Right lobe of liver (tissue), 6 donors: ENCODE data around the gene GJB4. TPM values are rescaled to one million over a fixed set of nuclear protein-coding genes. Genes with fewer than 3 reads are reported as not detected.

ENCODE experiments used
- ATAC-seq, 4 donors: fragments of 200-7000 bp; cut with Tn5 transposase; one replicate each; pipeline ENCODE4 v1.9.1; 2020; ENCODE audit warnings: mild to moderate bottlenecking in 4 of 4, moderate library complexity in 4 of 4
- DNase-seq, 3 donors: peaks; one replicate each; pipeline ENCODE4 v3.0.0-alpha.2; 2020
- H3K27ac ChIP-seq, 3 donors: fragments of 200-600 bp; one replicate each; pipeline ENCODE4 v1.8.0; 2022
- H3K27me3 ChIP-seq, 2 donors: fragments of 200-600 bp; one replicate each; pipeline ENCODE4 v1.8.0; 2022
- H3K36me3 ChIP-seq, 4 donors: fragments of 200-600 bp; sonication (generic) in 1 of 4; one replicate each; pipeline versions ENCODE4 v1.5.1 to v1.8.0; 2017 to 2022; ENCODE audit warnings: control low read depth in 1 of 4
- H3K4me1 ChIP-seq, 4 donors: fragments of 200-600 bp; sonication (generic) in 1 of 4; one replicate each; pipeline versions ENCODE4 v1.5.1 to v1.8.0; 2017 to 2022; ENCODE audit warnings: control low read depth in 1 of 4
- H3K4me3 ChIP-seq, 3 donors: fragments of 200-600 bp; one replicate each; pipeline ENCODE4 v1.8.0; 2022
- H3K9me3 ChIP-seq, 4 donors: fragments of 200-600 bp; sonication (generic) in 1 of 4; one replicate each; pipeline versions ENCODE4 v1.5.1 to v1.8.0; 2017 to 2022; ENCODE audit warnings: control low read depth in 1 of 4
- POLR2A ChIP-seq: fragments of 450-650 bp; IDR thresholded peaks from one replicate; pipeline ENCODE4 v1.6.1; 2017; ENCODE audit warnings: antibody characterized with exemption, mild to moderate bottlenecking
- WGBS: methylation state at CpG from one replicate; pipeline ENCODE4 v1.1.6; 2018; ENCODE audit warnings: low coverage, low lambda C conversion rate; ENCODE audit not compliant: insufficient coverage; ENCODE audit errors: missing lambda C conversion rate; 5-methylcytosine and 5-hydroxymethylcytosine counted together
- intact Hi-C, 2 donors: fragments of 100-400 bp; cut with DNase I; formaldehyde crosslinking; loops; one replicate each; pipeline versions ENCODE4 v1.11.2 to v1.14.1; 2022
- total RNA-seq, 6 experiments: library from RNA; depleted of rRNA in 2 of 6; stranded (reverse); fragments of >200 nt in 2 of 6; fragmentation: NEBNext Ultra II Directional in 3 of 6; extraction: Animal tissue kit (Norgen Biotek cat#: 25700) in 3 of 6; gene quantifications; one replicate each; pipeline versions ENCODE4 v1.1.0 to v1.2.4, GENCODE V29; 2016 to 2023
- TF ChIP-seq, protein P1 (sequence below), 4 donors: fragments of 200-600 bp in 3 of 4; fragments of 450-650 bp in 1 of 4; IDR thresholded peaks; one replicate each; pipeline versions ENCODE4 v1.5.1 to v1.8.0; 2016 to 2022; ENCODE audit warnings: antibody characterized with exemption in 4 of 4, mild to moderate bottlenecking in 2 of 4
- donor health status: DM: no; HTN: yes; CAD: no.
- donor health status: DM: no; HTN: no; CAD: no.
- donor health status: DM: no; HTN: no; CAD: no.
- donor health status: DM: no; HTN: yes; CAD: no.
- donor health status: DM: no; HTN: yes; CAD: no.

Gene GJB4
- total RNA-seq, 6 experiments from 2014 or later: not detected

- H3K9me3 ChIP-seq: no peaks in the 10 kb centered on the region
- no peaks in the 10 kb centered on the region for H3K27me3 ChIP-seq
- intact Hi-C loops: no loop called here
- TF ChIP-seq, protein P1, sequence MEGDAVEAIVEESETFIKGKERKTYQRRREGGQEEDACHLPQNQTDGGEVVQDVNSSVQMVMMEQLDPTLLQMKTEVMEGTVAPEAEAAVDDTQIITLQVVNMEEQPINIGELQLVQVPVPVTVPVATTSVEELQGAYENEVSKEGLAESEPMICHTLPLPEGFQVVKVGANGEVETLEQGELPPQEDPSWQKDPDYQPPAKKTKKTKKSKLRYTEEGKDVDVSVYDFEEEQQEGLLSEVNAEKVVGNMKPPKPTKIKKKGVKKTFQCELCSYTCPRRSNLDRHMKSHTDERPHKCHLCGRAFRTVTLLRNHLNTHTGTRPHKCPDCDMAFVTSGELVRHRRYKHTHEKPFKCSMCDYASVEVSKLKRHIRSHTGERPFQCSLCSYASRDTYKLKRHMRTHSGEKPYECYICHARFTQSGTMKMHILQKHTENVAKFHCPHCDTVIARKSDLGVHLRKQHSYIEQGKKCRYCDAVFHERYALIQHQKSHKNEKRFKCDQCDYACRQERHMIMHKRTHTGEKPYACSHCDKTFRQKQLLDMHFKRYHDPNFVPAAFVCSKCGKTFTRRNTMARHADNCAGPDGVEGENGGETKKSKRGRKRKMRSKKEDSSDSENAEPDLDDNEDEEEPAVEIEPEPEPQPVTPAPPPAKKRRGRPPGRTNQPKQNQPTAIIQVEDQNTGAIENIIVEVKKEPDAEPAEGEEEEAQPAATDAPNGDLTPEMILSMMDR (IDR thresholded peaks at IDR 0.05): no peak
- no peak for TF ChIP-seq POLR2A
- no peaks in the 10 kb centered on the region for H3K36me3 ChIP-seq
- H3K4me3 ChIP-seq: no peak overlapping the region
- H3K27ac ChIP-seq: no peak overlapping the region
- H3K4me1 ChIP-seq: no peaks in the 10 kb centered on the region
- no peak for DNase-seq
- WGBS: 31% methylated on average over 5 of the region's 8 CpGs
- ATAC-seq: no peak
Observed at GRCh38 chr1:34749992-34750391, 9.5 kb upstream of the GJB4 start.

DNA sequence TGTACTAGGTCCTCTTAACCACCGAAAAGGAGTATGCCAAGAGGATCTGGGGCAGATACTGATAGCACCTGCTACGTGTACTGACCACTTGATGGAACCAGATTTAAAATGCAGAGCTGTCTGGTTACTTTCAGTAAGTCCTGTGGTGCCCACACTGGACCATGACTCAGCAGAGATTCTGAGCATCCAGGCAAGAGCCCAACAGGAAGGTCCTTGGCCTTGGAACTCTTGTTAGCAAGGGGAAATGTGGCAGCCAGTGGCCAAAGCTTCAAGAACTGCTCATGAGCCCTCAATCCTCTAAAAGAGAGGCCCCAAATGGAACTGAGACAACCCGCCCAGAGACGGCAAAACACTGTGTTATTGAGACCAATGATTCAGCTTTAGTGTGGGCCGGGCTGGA, 8.9 kb upstream of the GJB4 start:
- TF ChIP-seq, protein P1 (IDR thresholded peaks at IDR 0.05): no peak
- no peak for TF ChIP-seq POLR2A
- intact Hi-C loops: no loop called here
- no peaks in the 10 kb centered on the region for H3K4me1 ChIP-seq
- no peak for DNase-seq
- 90% methylated on average over 3 of the region's 5 CpGs for WGBS
- ATAC-seq: peak in 1 of 4 donors; percentile 50
- no peak overlapping the region for H3K4me3 ChIP-seq
- H3K27ac ChIP-seq: no peak overlapping the region
- no peaks in the 10 kb centered on the region for H3K36me3 ChIP-seq
- H3K9me3 ChIP-seq: no peaks in the 10 kb centered on the region
- no peaks in the 10 kb centered on the region for H3K27me3 ChIP-seq

- intact Hi-C loops: no loop called here
- no peaks in the 10 kb centered on the region for H3K27me3 ChIP-seq
- no peak overlapping the region for H3K4me3 ChIP-seq
- no peak for DNase-seq
- H3K36me3 ChIP-seq: no peaks in the 10 kb centered on the region
- H3K4me1 ChIP-seq: no peaks in the 10 kb centered on the region
- 91% methylated on average over 3 of the region's 3 CpGs for WGBS
- no peak overlapping the region for H3K27ac ChIP-seq
- TF ChIP-seq, protein P1 (IDR thresholded peaks at IDR 0.05): no peak
- no peak for TF ChIP-seq POLR2A
- no peak for ATAC-seq
- H3K9me3 ChIP-seq: no peaks in the 10 kb centered on the region
Observed at GRCh38 chr1:34753163-34753562, 6.4 kb upstream of the GJB4 start.

DNA sequence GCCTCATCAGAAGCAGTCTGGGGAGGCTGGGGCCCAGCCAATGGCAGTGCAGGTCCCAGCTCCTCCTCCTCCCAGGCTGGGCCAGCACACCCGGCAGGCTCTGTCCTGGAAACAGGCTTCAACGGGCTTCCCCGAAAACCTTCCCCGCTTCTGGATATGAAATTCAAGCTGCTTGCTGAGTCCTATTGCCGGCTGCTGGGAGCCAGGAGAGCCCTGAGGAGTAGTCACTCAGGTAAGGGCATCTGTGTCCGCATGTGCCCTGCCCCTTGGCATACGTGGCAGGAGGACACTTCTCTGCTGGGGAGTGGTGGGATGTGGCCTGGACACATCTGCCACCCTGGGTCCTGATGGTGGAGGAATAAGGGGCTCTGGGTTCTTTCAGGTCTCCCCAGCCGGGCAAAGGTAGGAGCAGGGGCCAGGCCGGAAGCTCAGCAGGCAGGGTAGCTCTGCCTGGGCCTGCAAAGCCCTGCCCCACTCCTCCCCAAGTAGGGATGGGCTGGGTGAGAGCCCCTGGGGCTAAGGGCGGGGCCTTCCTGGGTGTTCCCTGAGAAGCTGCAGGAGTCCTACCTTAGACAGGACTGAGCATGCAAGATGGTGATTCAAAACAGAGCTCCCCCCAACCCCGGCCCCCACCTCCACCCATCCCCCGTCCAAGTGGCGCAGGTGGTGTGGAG, 4.4 kb upstream of the GJB4 start, which contains the start of gene GJB5:
TSS of gene GJB5 (plus strand) at position 84 of the 674 bp plus-strand sequence. CDS start 2,284 bp downstream, outside the sequence.
- H3K27ac ChIP-seq: no peak within 1 kb of the TSS
- ATAC-seq (no peak), DNase-seq (no peak)
- H3K4me1 ChIP-seq: no peaks in the 10 kb centered on the region
- TF ChIP-seq, protein P1 (IDR thresholded peaks at IDR 0.05): no peak
- no peak for TF ChIP-seq POLR2A
- intact Hi-C loops: no loop called here
- H3K4me3 ChIP-seq: no peak within 1 kb of the TSS
- no peaks in the 10 kb centered on the region for H3K36me3 ChIP-seq
- H3K9me3 ChIP-seq: no peaks in the 10 kb centered on the region
- no peaks in the 10 kb centered on the region for H3K27me3 ChIP-seq
- 57% methylated on average over 6 of the region's 13 CpGs for WGBS
